K562 (cell line): ENCODE data around the gene PCBP4. TPM values are rescaled to one million over a fixed set of nuclear protein-coding genes. Genes with fewer than 3 reads are reported as not detected.

Experiments
- polyA plus RNA-seq, 8 experiments: library from polyadenylated mRNA; depleted of rRNA in 4 of 8; stranded (reverse) in 5 of 8; unstranded in 3 of 8; fragments of >200 nt; fragmentation: Nextera tagmentation in 2 of 8; fragmentation: Illumina TruSeq in 1 of 8; extraction: Ambion mirVana in 2 of 8; extraction: Trizol in 1 of 8; gene quantifications; 2 replicates each; pipeline versions ENCODE4 v1.2.1 to v1.2.3, GENCODE V29; 2011 to 2014; ENCODE audit warnings: inconsistent platforms in 1 of 8, missing spikeins in 1 of 8
- small RNA-seq: library from RNA; depleted of rRNA; stranded (forward); fragments of <200 nt; gene quantifications from one replicate; pipeline ENCODE3, GENCODE V24; 2014
- total RNA-seq, 7 experiments: library from RNA; depleted of rRNA in 6 of 7; stranded (reverse); fragments of >200 nt in 6 of 7; fragmentation: Illumina TruSeq in 2 of 7; extraction: Trizol in 2 of 7; gene quantifications; 2 replicates each; pipeline versions ENCODE4 v1.2.1 to v1.2.3, GENCODE V29; 2011 to 2021; ENCODE audit warnings: low replicate concordance in 1 of 7

PCBP4 gene
- total and polyA plus RNA-seq, 9 of the 15 experiments (the other 6 are each of a cell fraction or from before 2014, with no cell fraction given): 0.06 to 5.8 (median 2.6) TPM

Small RNA genes lying within 50 kb of the gene (small RNA-seq; reads per million reads assigned to genes)
- gene AC115284.1: not detected

Other genes starting within 250 kb of the PCBP4 start
Only the 7 nearest of the 14 such genes appear.
- gene RRP9, start 25.6 kb downstream of the PCBP4 start, total RNA-seq (2014; rRNA removed): 62.6 and 68.5 TPM in 2 replicates
- gene RRP9, start 25.6 kb downstream of the PCBP4 start, total RNA-seq (2014; rRNA removed; fragmentation: Illumina TruSeq; extraction: Trizol): 15.7 and 29.1 TPM in 2 replicates
- gene RRP9, start 25.6 kb downstream of the PCBP4 start, total RNA-seq (2015; rRNA removed; fragmentation: Illumina TruSeq; extraction: Trizol): 48.9 and 52.4 TPM in 2 replicates
- gene RRP9, start 25.6 kb downstream of the PCBP4 start, total RNA-seq (2021): 64.1 and 67.0 TPM in 2 replicates
- gene RRP9, start 25.6 kb downstream of the PCBP4 start, polyA plus RNA-seq (2011; rRNA removed): 20.3 and 23.1 TPM in 2 replicates
- 45.9 and 55.5 TPM in 2 replicates for gene RRP9, start 25.6 kb downstream of the PCBP4 start, polyA plus RNA-seq (2014; fragmentation: Illumina TruSeq; extraction: Trizol)
- 10 to 100 TPM in 1 of 2 experiments, 1 to 10 TPM in 1; 5.2 to 12.9 TPM for gene RRP9, start 25.6 kb downstream of the PCBP4 start, polyA plus RNA-seq (2014; fragmentation: Nextera tagmentation; extraction: Ambion mirVana)
- 62.1 and 64.4 TPM in 2 replicates for gene RRP9, start 25.6 kb downstream of the PCBP4 start, polyA plus RNA-seq (2014; rRNA removed)
- gene PARP3, start 25.1 kb downstream of the PCBP4 start, total RNA-seq (2014; rRNA removed): 5.2 and 6.2 TPM in 2 replicates
- 1.9 and 2.2 TPM in 2 replicates for gene PARP3, start 25.1 kb downstream of the PCBP4 start, total RNA-seq (2014; rRNA removed; fragmentation: Illumina TruSeq; extraction: Trizol)
- gene PARP3, start 25.1 kb downstream of the PCBP4 start, total RNA-seq (2015; rRNA removed; fragmentation: Illumina TruSeq; extraction: Trizol): 4.6 and 4.7 TPM in 2 replicates
- gene PARP3, start 25.1 kb downstream of the PCBP4 start, total RNA-seq (2021): 4.8 and 6.5 TPM in 2 replicates
- gene PARP3, start 25.1 kb downstream of the PCBP4 start, polyA plus RNA-seq (2011; rRNA removed): 3.7 and 6.6 TPM in 2 replicates
- 4.5 and 5.3 TPM in 2 replicates for gene PARP3, start 25.1 kb downstream of the PCBP4 start, polyA plus RNA-seq (2014; fragmentation: Illumina TruSeq; extraction: Trizol)
- under 1 TPM; 0.46 to 0.55 TPM for gene PARP3, start 25.1 kb downstream of the PCBP4 start, polyA plus RNA-seq (2014; fragmentation: Nextera tagmentation; extraction: Ambion mirVana)
- 6.6 TPM in 2 replicates for gene PARP3, start 25.1 kb downstream of the PCBP4 start, polyA plus RNA-seq (2014; rRNA removed)
- not detected in 2 replicates for gene GPR62, start 12.1 kb downstream of the PCBP4 start, total RNA-seq (2014; rRNA removed)
- not detected in 2 replicates for gene GPR62, start 12.1 kb downstream of the PCBP4 start, total RNA-seq (2014; rRNA removed; fragmentation: Illumina TruSeq; extraction: Trizol)
- not detected in 2 replicates for gene GPR62, start 12.1 kb downstream of the PCBP4 start, total RNA-seq (2015; rRNA removed; fragmentation: Illumina TruSeq; extraction: Trizol)
- not detected in 2 replicates for gene GPR62, start 12.1 kb downstream of the PCBP4 start, total RNA-seq (2021)
- gene GPR62, start 12.1 kb downstream of the PCBP4 start, polyA plus RNA-seq (2011; rRNA removed): not detected in 2 replicates
- not detected in 2 replicates for gene GPR62, start 12.1 kb downstream of the PCBP4 start, polyA plus RNA-seq (2014; fragmentation: Illumina TruSeq; extraction: Trizol)
- not detected for gene GPR62, start 12.1 kb downstream of the PCBP4 start, polyA plus RNA-seq (2014; fragmentation: Nextera tagmentation; extraction: Ambion mirVana)
- not detected in 2 replicates for gene GPR62, start 12.1 kb downstream of the PCBP4 start, polyA plus RNA-seq (2014; rRNA removed)
- 46.5 and 78.4 TPM in 2 replicates for gene ABHD14B, start 6.6 kb upstream of the PCBP4 start, total RNA-seq (2014; rRNA removed)
- 27.4 and 28.3 TPM in 2 replicates for gene ABHD14B, start 6.6 kb upstream of the PCBP4 start, total RNA-seq (2014; rRNA removed; fragmentation: Illumina TruSeq; extraction: Trizol)
- 33.7 and 34.0 TPM in 2 replicates for gene ABHD14B, start 6.6 kb upstream of the PCBP4 start, total RNA-seq (2015; rRNA removed; fragmentation: Illumina TruSeq; extraction: Trizol)
- 65.2 and 68.0 TPM in 2 replicates for gene ABHD14B, start 6.6 kb upstream of the PCBP4 start, total RNA-seq (2021)
- 107 and 114 TPM in 2 replicates for gene ABHD14B, start 6.6 kb upstream of the PCBP4 start, polyA plus RNA-seq (2011; rRNA removed)
- 72.2 and 86.5 TPM in 2 replicates for gene ABHD14B, start 6.6 kb upstream of the PCBP4 start, polyA plus RNA-seq (2014; fragmentation: Illumina TruSeq; extraction: Trizol)
- gene ABHD14B, start 6.6 kb upstream of the PCBP4 start, polyA plus RNA-seq (2014; fragmentation: Nextera tagmentation; extraction: Ambion mirVana): 10 to 100 TPM; 10.6 to 11.7 TPM
- gene ABHD14B, start 6.6 kb upstream of the PCBP4 start, polyA plus RNA-seq (2014; rRNA removed): 80.5 and 87.3 TPM in 2 replicates
- gene ABHD14A, start 7.6 kb upstream of the PCBP4 start, total RNA-seq (2014; rRNA removed): 8.4 and 12.2 TPM in 2 replicates
- gene ABHD14A, start 7.6 kb upstream of the PCBP4 start, total RNA-seq (2014; rRNA removed; fragmentation: Illumina TruSeq; extraction: Trizol): 1.7 and 3.3 TPM in 2 replicates
- gene ABHD14A, start 7.6 kb upstream of the PCBP4 start, total RNA-seq (2015; rRNA removed; fragmentation: Illumina TruSeq; extraction: Trizol): 7.7 and 8.3 TPM in 2 replicates
- 9.4 and 10.6 TPM in 2 replicates for gene ABHD14A, start 7.6 kb upstream of the PCBP4 start, total RNA-seq (2021)
- gene ABHD14A, start 7.6 kb upstream of the PCBP4 start, polyA plus RNA-seq (2011; rRNA removed): 6.6 and 10.5 TPM in 2 replicates
- 7.1 and 8.4 TPM in 2 replicates for gene ABHD14A, start 7.6 kb upstream of the PCBP4 start, polyA plus RNA-seq (2014; fragmentation: Illumina TruSeq; extraction: Trizol)
- 1 to 10 TPM in 1 of 2 experiments, under 1 TPM in 1; 0.90 to 2.0 TPM for gene ABHD14A, start 7.6 kb upstream of the PCBP4 start, polyA plus RNA-seq (2014; fragmentation: Nextera tagmentation; extraction: Ambion mirVana)
- 9.6 and 14.0 TPM in 2 replicates for gene ABHD14A, start 7.6 kb upstream of the PCBP4 start, polyA plus RNA-seq (2014; rRNA removed)
- gene ACY1, start 16.1 kb upstream of the PCBP4 start, total RNA-seq (2014; rRNA removed): 118 and 179 TPM in 2 replicates
- 44.6 and 70.7 TPM in 2 replicates for gene ACY1, start 16.1 kb upstream of the PCBP4 start, total RNA-seq (2014; rRNA removed; fragmentation: Illumina TruSeq; extraction: Trizol)
- 93.2 and 96.9 TPM in 2 replicates for gene ACY1, start 16.1 kb upstream of the PCBP4 start, total RNA-seq (2015; rRNA removed; fragmentation: Illumina TruSeq; extraction: Trizol)
- 134 and 138 TPM in 2 replicates for gene ACY1, start 16.1 kb upstream of the PCBP4 start, total RNA-seq (2021)
- gene ACY1, start 16.1 kb upstream of the PCBP4 start, polyA plus RNA-seq (2011; rRNA removed): 104 and 144 TPM in 2 replicates
- gene ACY1, start 16.1 kb upstream of the PCBP4 start, polyA plus RNA-seq (2014; fragmentation: Illumina TruSeq; extraction: Trizol): 123 and 129 TPM in 2 replicates
- gene ACY1, start 16.1 kb upstream of the PCBP4 start, polyA plus RNA-seq (2014; fragmentation: Nextera tagmentation; extraction: Ambion mirVana): 100 to 1,000 TPM; 179 to 195 TPM
- 128 and 136 TPM in 2 replicates for gene ACY1, start 16.1 kb upstream of the PCBP4 start, polyA plus RNA-seq (2014; rRNA removed)
- 1,104 and 1,143 TPM in 2 replicates for gene RPL29, start 28.4 kb upstream of the PCBP4 start, total RNA-seq (2014; rRNA removed)
- 811 and 895 TPM in 2 replicates for gene RPL29, start 28.4 kb upstream of the PCBP4 start, total RNA-seq (2014; rRNA removed; fragmentation: Illumina TruSeq; extraction: Trizol)
- gene RPL29, start 28.4 kb upstream of the PCBP4 start, total RNA-seq (2015; rRNA removed; fragmentation: Illumina TruSeq; extraction: Trizol): 1,065 and 1,147 TPM in 2 replicates
- gene RPL29, start 28.4 kb upstream of the PCBP4 start, total RNA-seq (2021): 917 and 1,045 TPM in 2 replicates
- gene RPL29, start 28.4 kb upstream of the PCBP4 start, polyA plus RNA-seq (2011; rRNA removed): 1,156 and 1,373 TPM in 2 replicates
- 1,281 and 1,602 TPM in 2 replicates for gene RPL29, start 28.4 kb upstream of the PCBP4 start, polyA plus RNA-seq (2014; fragmentation: Illumina TruSeq; extraction: Trizol)
- gene RPL29, start 28.4 kb upstream of the PCBP4 start, polyA plus RNA-seq (2014; fragmentation: Nextera tagmentation; extraction: Ambion mirVana): 100 to 1,000 TPM; 568 to 871 TPM
- 1,326 and 1,475 TPM in 2 replicates for gene RPL29, start 28.4 kb upstream of the PCBP4 start, polyA plus RNA-seq (2014; rRNA removed)